Omental fat pad (tissue), 4 donors: ENCODE results near the gene BICD1. TPM values are rescaled to one million over a fixed set of nuclear protein-coding genes. Genes with fewer than 3 reads are reported as not detected.

Experiments used
- ATAC-seq: fragments of 150-250 bp; one replicate; pipeline ENCODE4 v1.9.1; 2016; ENCODE audit warnings: mild to moderate bottlenecking, moderate library complexity; ENCODE audit not compliant: low FRiP score
- DNase-seq: peaks from one replicate; pipeline ENCODE4 v3.0.0-alpha.2; 2019; ENCODE audit warnings: low spot score
- total RNA-seq, 4 donors: library from RNA; depleted of rRNA; stranded (reverse); fragments of >200 nt; gene quantifications; one replicate each; pipeline ENCODE4 v1.1.0, GENCODE V29; 2016
- TF ChIP-seq, protein P1 (sequence below), 3 donors: fragments of 450-650 bp; IDR thresholded peaks; one replicate each; pipeline ENCODE4 v1.5.1; 2016 to 2017; ENCODE audit warnings: antibody characterized with exemption in 3 of 3, mild to moderate bottlenecking in 3 of 3, moderate library complexity in 2 of 3

BICD1 gene
- total RNA-seq, 4 donors from 2014 or later: 8.0 to 19.2 (median 9.1) TPM

DNA sequence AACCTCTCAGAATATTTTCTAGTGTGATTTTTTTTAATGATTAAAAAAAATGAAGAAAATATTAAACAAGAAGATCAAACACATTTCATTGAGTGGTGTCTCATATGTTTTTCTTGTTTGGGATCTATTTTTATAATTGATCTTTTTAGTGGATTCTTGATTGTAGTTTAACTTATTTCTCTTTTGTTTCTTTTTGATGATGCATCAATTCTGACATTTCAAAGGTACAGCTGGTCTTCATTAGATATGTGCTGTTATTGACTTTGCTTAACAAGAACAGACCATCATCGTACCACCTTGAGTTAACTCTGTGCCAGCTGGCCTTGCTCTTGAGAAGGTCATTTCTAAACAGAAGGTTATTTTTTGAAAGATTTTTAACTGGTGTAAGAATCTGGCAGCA is 246.9 kb downstream of the BICD1 start:
- TF ChIP-seq, protein P1, sequence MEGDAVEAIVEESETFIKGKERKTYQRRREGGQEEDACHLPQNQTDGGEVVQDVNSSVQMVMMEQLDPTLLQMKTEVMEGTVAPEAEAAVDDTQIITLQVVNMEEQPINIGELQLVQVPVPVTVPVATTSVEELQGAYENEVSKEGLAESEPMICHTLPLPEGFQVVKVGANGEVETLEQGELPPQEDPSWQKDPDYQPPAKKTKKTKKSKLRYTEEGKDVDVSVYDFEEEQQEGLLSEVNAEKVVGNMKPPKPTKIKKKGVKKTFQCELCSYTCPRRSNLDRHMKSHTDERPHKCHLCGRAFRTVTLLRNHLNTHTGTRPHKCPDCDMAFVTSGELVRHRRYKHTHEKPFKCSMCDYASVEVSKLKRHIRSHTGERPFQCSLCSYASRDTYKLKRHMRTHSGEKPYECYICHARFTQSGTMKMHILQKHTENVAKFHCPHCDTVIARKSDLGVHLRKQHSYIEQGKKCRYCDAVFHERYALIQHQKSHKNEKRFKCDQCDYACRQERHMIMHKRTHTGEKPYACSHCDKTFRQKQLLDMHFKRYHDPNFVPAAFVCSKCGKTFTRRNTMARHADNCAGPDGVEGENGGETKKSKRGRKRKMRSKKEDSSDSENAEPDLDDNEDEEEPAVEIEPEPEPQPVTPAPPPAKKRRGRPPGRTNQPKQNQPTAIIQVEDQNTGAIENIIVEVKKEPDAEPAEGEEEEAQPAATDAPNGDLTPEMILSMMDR (IDR thresholded peaks at IDR 0.05): no peak
- DNase-seq (no peak), ATAC-seq (no peak)

DNA sequence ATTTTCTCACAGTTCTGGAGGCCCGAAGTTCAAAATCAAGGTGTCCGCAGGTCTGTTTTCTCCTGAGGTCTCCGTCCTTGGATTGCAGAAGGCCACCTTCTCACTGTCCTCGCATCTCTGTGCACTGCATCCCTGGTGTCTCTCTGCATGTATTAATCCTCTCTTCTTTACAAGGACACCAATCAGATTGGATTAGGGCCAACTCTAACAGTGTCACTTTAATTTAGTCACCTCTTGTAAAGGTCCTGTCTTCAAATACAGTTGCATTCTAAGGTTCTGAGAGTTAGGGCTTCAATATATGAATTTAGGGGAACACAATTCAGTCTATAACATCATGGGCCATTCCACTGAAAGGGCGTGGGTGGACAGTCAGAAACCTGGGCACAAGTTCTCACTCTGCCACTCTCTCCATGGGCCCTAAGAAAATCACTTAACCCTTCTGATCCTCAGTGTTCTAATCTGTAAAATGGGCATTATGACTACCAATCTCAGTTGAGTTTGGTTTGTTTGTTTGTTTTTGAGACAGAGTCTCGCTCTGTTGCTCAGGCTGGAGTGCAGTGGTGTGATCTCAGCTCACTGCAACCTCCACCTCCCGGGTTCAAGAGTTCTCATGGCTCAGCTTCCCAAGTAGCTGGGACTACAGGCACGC is 251.1 kb downstream of the BICD1 start:
- TF ChIP-seq, protein P1 (IDR thresholded peaks at IDR 0.05): no peak
- DNase-seq (no peak), ATAC-seq (no peak)

DNA sequence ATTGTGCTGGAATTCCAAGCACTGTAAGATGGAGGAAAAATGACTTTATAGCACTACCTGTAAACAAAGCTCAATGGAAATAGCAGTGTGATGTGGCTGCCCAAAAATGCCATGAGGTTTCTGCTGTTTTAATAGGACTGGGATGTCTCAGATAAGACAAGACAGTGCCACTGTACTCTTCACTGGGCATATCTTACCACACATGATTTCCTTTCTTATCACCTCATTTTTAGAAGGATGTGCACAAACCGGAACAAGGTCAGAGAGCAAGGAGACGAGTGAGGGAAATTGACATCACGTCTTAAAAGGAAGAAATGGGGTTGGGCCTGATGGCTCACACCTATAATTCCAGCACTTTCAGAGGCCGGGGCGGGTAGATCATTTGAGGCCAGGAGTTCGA is 254.3 kb downstream of the BICD1 start:
- DNase-seq: no peak
- TF ChIP-seq, protein P1 (IDR thresholded peaks at IDR 0.05): no peak
- no peak for ATAC-seq

DNA sequence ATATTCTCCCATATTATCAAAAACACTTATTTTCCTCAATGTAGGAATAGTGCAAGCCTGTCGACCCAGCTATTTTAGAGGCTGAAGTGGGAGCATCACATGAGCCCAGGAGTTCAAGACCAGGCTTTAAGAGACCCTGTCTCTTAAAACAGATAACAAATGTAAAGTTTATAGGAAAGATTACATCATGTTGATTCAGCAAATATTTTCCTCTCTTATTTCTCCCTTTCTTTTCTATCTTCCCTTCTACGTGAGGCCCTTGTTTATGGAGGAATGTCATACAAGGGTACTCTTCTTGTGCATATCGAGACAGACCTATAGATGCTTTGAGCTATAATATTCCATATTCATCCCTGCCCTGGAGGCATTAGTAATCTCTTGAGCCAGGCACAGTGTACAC is 256.2 kb downstream of the BICD1 start:
- ATAC-seq (no peak), DNase-seq (no peak)
- TF ChIP-seq, protein P1 (IDR thresholded peaks at IDR 0.05): no peak

DNA sequence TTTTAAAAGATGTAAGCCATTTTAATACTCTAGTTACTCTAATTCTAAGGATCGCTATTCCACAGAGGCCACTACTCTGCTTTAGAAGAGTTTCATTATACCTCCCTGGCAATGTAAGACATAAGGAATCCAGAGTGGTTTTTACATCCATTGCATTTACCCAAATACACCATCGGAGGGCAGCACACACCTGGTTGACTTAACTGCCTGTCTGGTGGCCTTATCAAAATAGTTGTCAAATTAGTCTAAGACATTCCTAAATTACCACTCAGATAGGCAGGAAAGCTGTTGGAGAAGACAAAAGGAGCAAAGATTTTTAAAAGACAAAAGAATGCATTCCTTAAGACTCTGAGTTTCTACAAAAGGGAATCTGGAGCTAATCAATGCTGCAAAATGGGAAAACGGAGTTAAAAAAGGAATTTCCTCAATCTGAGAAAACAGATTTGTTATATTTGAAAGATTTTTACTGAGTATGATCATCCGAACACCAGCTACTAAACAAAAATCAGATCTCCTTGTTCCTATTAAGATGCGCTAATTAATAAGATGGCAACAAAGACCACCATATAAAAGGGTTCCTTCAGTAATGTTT is 258.9 kb downstream of the BICD1 start:
- DNase-seq (no peak), ATAC-seq (peak; percentile 84)
- TF ChIP-seq, protein P1 (IDR thresholded peaks at IDR 0.05): no peak

DNA sequence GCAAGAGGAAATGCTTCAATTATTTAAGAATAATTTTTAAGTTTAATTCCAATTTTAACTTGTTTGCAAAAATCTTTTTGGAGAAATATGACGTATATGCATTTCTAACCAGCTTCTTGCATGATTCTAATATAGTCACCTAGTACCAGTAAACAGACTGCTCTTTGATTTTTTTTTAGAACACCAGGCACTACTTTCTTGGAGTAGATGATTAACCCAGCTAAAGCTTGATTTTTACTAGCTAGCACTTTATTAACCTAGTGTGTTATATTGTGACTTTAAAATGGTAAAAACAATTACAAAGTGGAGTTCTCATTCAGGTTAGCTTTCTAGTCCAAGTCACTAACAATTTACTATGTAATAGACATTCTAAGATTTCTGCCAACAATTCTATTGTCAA is 260.1 kb downstream of the BICD1 start:
- TF ChIP-seq, protein P1 (IDR thresholded peaks at IDR 0.05): no peak
- DNase-seq: no peak
- ATAC-seq: no peak

DNA sequence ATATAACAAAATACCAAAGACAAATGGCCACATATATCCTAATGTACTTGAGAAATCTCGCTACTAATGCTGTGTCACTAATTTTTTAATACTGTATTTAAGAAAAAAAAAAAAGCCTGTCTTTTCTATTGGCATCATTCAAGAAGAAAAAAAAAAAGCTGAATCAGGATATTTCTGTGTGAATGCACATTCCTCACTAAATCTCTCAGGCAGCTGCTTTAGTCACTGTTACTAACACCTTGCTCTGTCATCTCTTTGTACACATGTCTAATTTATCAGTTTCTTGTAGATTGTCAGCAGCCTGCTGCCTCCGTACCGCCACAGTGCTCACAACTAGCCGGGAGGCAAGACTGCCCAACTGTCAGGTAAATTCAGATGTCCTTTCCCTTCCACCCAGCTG is 260.7 kb downstream of the BICD1 start:
- no peak for DNase-seq
- no peak for ATAC-seq
- TF ChIP-seq, protein P1 (IDR thresholded peaks at IDR 0.05): no peak
